ENCODE measurements around the gene SORL1. TPM values are rescaled to one million over a fixed set of nuclear protein-coding genes. Genes with fewer than 3 reads are reported as not detected.
"Not testable (repeated sequence)": the region's sequence is repeated elsewhere in the genome, so short reads cannot be mapped to it uniquely, and the experiment has no call there.

The SORL1 gene
- total RNA-seq, 1 donor from 2014 or later, result 46.0 TPM

DNA sequence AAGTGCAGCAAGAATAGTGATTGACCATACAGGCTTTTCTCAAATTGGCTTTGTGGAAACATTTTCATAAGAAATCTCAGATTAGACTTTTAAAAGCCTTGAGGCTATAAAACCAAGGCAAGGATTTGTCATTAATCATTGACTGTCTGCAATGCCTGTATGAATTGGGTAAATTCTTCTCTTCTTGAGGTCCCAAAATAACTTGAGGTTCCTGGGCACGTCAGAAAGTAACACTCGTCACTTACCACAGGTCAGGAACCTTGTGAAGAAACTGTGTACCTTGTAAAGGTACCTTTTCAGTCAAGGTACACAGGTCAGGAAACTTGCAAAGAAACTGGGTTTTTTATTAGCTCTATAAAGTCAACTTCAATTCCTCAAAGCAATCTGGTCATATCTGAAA is 43.3 kb upstream of the SORL1 start:
- H3K9ac ChIP-seq, result no peak overlapping the region
- H3K4me1 Mint-ChIP-seq, result peaks cover 25% of the 10 kb centered on the region

GRCh38 chr11:121410041-121410440 is 42.1 kb upstream of the SORL1 start:
- H3K4me1 Mint-ChIP-seq, result peaks cover 23% of the 10 kb centered on the region
- H3K27me3 Mint-ChIP-seq (ENCODE audit: insufficient read depth, low read depth); H4K20me1 ChIP-seq (ENCODE audit: low read depth); H3K4me2 ChIP-seq; H3K9me3 Mint-ChIP-seq; H3K79me2 ChIP-seq (ENCODE audit: low read depth); H3K4me3 ChIP-seq; H3K4me3 Mint-ChIP-seq; H2AFZ ChIP-seq (replicated peaks); H3K36me3 ChIP-seq; H3K27me3 ChIP-seq; H3K9me3 ChIP-seq (ENCODE audit: low read depth); H3K27ac ChIP-seq; H3K9ac ChIP-seq; H3K36me3 Mint-ChIP-seq; DNase-seq (ENCODE audit: low spot score); H3K27ac Mint-ChIP-seq: not testable (repeated sequence)
- Histone ChIP-seq H3F3A (ENCODE audit: low read depth) (peaks cover 19% of the 10 kb centered on the region), H3K4me1 (peaks cover 22% of the 10 kb centered on the region)

More for the DNA sequence above, 43.3 kb upstream of the SORL1 start:
- TF ChIP-seq EZH2phosphoT487 (IDR thresholded peaks at IDR 0.05), result no peak
- TF ChIP-seq, protein P1, sequence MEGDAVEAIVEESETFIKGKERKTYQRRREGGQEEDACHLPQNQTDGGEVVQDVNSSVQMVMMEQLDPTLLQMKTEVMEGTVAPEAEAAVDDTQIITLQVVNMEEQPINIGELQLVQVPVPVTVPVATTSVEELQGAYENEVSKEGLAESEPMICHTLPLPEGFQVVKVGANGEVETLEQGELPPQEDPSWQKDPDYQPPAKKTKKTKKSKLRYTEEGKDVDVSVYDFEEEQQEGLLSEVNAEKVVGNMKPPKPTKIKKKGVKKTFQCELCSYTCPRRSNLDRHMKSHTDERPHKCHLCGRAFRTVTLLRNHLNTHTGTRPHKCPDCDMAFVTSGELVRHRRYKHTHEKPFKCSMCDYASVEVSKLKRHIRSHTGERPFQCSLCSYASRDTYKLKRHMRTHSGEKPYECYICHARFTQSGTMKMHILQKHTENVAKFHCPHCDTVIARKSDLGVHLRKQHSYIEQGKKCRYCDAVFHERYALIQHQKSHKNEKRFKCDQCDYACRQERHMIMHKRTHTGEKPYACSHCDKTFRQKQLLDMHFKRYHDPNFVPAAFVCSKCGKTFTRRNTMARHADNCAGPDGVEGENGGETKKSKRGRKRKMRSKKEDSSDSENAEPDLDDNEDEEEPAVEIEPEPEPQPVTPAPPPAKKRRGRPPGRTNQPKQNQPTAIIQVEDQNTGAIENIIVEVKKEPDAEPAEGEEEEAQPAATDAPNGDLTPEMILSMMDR (IDR thresholded peaks at IDR 0.05), result no peak
- TF ChIP-seq EZH2 (IDR thresholded peaks at IDR 0.05), result no peak
- no peak overlapping the region for H2AFZ ChIP-seq (replicated peaks)
- H3K79me2 ChIP-seq (ENCODE audit: low read depth), result no peaks in the 10 kb centered on the region
- Mint-ChIP-seq H3K36me3 (no peaks in the 10 kb centered on the region), H3K9me3 (peaks cover 4% of the 10 kb centered on the region), H3K4me3 (no peak overlapping the region), H3K27ac (no peak overlapping the region), H3K27me3 (ENCODE audit: insufficient read depth, low read depth) (peaks cover 6% of the 10 kb centered on the region)
- no peak overlapping the region for H3K4me2 ChIP-seq
- H3K36me3 ChIP-seq, result no peaks in the 10 kb centered on the region
- H3K27me3 ChIP-seq, result no peaks in the 10 kb centered on the region
- H3K4me3 ChIP-seq, result no peak overlapping the region
- H3K4me1 ChIP-seq, result peaks cover 22% of the 10 kb centered on the region
- H3F3A ChIP-seq (ENCODE audit: low read depth), result peaks cover 19% of the 10 kb centered on the region
- no peak overlapping the region for H3K27ac ChIP-seq
- DNase-seq (ENCODE audit: low spot score), result no peak
- no peaks in the 10 kb centered on the region for H4K20me1 ChIP-seq (ENCODE audit: low read depth)
- no peaks in the 10 kb centered on the region for H3K9me3 ChIP-seq (ENCODE audit: low read depth)

- not testable (repeated sequence) for H3K27me3 ChIP-seq; H3K27ac ChIP-seq; H4K20me1 ChIP-seq (ENCODE audit: low read depth); H3K4me2 ChIP-seq; H3F3A ChIP-seq (ENCODE audit: low read depth); H3K9me3 Mint-ChIP-seq; H2AFZ ChIP-seq (replicated peaks); H3K79me2 ChIP-seq (ENCODE audit: low read depth); H3K27ac Mint-ChIP-seq; H3K9me3 ChIP-seq (ENCODE audit: low read depth); H3K4me3 ChIP-seq; H3K36me3 Mint-ChIP-seq; H3K36me3 ChIP-seq; H3K9ac ChIP-seq; H3K27me3 Mint-ChIP-seq (ENCODE audit: insufficient read depth, low read depth); DNase-seq (ENCODE audit: low spot score); H3K4me3 Mint-ChIP-seq
- peaks cover 17% of the 10 kb centered on the region for H3K4me1 Mint-ChIP-seq
- peaks cover 15% of the 10 kb centered on the region for H3K4me1 ChIP-seq
These were observed 40.8 kb upstream of the SORL1 start for GRCh38 chr11:121411330-121411729.

DNA sequence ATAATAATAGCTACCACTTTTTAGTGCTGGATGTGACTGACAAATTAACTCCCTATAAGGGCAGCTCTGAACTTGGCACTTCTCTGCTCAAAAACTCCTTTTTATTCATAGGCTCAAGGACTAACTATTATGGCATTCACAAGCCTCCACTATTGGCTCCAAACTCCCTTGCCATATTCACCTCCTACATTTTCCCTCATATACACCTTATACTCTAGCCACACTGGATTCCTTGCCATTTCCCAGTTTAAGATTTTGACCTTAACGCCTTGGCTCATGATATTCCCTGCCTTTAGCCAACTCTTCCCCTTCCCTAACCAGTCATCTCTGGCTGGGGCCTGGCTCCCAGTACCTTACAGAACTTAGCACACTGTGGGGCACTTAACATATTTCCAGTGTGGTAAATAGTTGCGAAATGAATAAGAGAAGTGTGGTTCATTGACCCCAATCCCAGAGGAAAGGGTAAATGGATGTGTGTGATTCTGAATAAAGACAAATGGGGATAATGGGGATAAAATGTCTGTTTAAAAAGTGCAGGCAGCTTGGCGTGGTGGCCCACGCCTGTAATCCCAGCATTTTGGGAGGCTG is 40.0 kb upstream of the SORL1 start:
- no peak overlapping the region for H3K27ac Mint-ChIP-seq
- Histone ChIP-seq H4K20me1 (ENCODE audit: low read depth) (no peaks in the 10 kb centered on the region), H3K4me2 (no peak overlapping the region), H3F3A (ENCODE audit: low read depth) (peaks cover under 1% of the 10 kb centered on the region), H3K4me3 (no peak overlapping the region), H3K4me1 (peaks cover 8% of the 10 kb centered on the region), H3K27me3 (no peaks in the 10 kb centered on the region), H3K79me2 (ENCODE audit: low read depth) (no peaks in the 10 kb centered on the region), H3K27ac (no peak overlapping the region), H2AFZ (replicated peaks) (no peak overlapping the region), H3K9ac (no peak overlapping the region), H3K9me3 (ENCODE audit: low read depth) (no peaks in the 10 kb centered on the region), H3K36me3 (no peaks in the 10 kb centered on the region)
- H3K36me3 Mint-ChIP-seq, result no peaks in the 10 kb centered on the region
- H3K4me3 Mint-ChIP-seq, result no peak overlapping the region
- H3K9me3 Mint-ChIP-seq, result no peaks in the 10 kb centered on the region
- H3K27me3 Mint-ChIP-seq (ENCODE audit: insufficient read depth, low read depth), result peaks cover 6% of the 10 kb centered on the region
- peaks cover 9% of the 10 kb centered on the region for H3K4me1 Mint-ChIP-seq
- no peak for DNase-seq (ENCODE audit: low spot score)
- TF ChIP-seq, protein P1 (IDR thresholded peaks at IDR 0.05), result no peak
- no peak for TF ChIP-seq EZH2phosphoT487 (IDR thresholded peaks at IDR 0.05)
- TF ChIP-seq EZH2 (IDR thresholded peaks at IDR 0.05), result no peak
